ENCODE results near the gene DAZAP1. TPM values are rescaled to one million over a fixed set of nuclear protein-coding genes. Genes with fewer than 3 reads are reported as not detected.

DAZAP1 gene
- total RNA-seq, 1 experiment from 2014 or later: 229 TPM

DNA sequence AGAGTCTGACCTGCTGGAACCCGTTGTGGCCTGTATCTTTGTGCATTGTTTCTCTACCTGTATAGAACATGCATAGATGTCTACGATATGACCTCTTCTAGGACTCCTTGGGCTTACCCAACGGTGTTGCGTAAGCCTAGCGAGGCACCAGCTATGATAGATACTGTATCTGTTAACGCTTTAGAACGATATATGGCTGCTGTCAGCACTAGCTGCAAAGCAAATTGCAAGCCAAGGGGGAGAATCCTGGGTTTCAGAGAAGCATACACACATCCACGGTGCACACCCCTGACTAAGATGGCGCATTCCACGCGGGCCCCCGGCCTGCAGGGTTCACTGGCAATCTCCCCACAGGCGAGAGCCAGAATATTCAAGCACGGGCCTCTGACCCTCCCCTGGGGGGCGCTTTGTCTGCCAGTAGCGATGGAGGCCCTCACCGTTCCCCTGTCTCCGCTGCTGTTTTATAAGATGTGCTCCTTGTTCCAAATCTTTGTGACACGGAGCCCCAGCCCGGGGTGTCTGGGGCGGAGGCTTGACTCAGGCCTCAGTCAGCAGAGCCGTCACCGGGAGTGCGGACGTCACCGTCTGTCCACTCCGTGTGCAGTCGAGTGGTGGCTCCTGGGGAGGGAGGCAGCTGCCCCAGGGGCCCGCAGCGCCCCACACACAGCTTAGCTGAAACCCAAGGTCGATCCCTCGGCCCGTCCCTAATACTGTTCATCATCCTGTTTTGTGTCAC is 17.9 kb downstream of the DAZAP1 start:
- H3K9me3 ChIP-seq (ENCODE audit: low read depth, low read length, poor library complexity, severe bottlenecking): no peaks in the 10 kb centered on the region
- ChIA-PET POLR2A (ENCODE audit: low non-redundant PET) (no interaction called here), CTCF (no interaction called here)
- intact Hi-C loops (cut with micrococcal nuclease; ENCODE audit: unreplicated experiment): no loop called here
- H3K27me3 ChIP-seq (replicated peaks; ENCODE audit: insufficient read depth, low read depth, low read length, poor library complexity): no peaks in the 10 kb centered on the region
- no peak for TF ChIP-seq EZH2 (IDR thresholded peaks at IDR 0.05; ENCODE audit: borderline replicate concordance, low read depth, low read length, poor library complexity, severe bottlenecking)
- TF ChIP-seq, protein P1, sequence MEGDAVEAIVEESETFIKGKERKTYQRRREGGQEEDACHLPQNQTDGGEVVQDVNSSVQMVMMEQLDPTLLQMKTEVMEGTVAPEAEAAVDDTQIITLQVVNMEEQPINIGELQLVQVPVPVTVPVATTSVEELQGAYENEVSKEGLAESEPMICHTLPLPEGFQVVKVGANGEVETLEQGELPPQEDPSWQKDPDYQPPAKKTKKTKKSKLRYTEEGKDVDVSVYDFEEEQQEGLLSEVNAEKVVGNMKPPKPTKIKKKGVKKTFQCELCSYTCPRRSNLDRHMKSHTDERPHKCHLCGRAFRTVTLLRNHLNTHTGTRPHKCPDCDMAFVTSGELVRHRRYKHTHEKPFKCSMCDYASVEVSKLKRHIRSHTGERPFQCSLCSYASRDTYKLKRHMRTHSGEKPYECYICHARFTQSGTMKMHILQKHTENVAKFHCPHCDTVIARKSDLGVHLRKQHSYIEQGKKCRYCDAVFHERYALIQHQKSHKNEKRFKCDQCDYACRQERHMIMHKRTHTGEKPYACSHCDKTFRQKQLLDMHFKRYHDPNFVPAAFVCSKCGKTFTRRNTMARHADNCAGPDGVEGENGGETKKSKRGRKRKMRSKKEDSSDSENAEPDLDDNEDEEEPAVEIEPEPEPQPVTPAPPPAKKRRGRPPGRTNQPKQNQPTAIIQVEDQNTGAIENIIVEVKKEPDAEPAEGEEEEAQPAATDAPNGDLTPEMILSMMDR (conservative IDR thresholded peaks at IDR 0.05; ENCODE audit: low read depth, low read length): no peak
- no TSS peak for BruUV-seq (replicated peaks)
- no peak for DNase-seq (ENCODE audit: low spot score)
- no peak overlapping the region for H3K27ac ChIP-seq (ENCODE audit: low read depth, low read length, poor library complexity, severe bottlenecking)
- H3K4me3 ChIP-seq (ENCODE audit: low read depth, low read length, poor library complexity, severe bottlenecking): no peak overlapping the region
- H3K4me1 ChIP-seq (ENCODE audit: insufficient read depth, low read length, poor library complexity, severe bottlenecking): no peaks in the 10 kb centered on the region
- H3K36me3 ChIP-seq (ENCODE audit: insufficient read depth, low read length, poor library complexity, severe bottlenecking): peaks cover 98% of the 10 kb centered on the region

DNA sequence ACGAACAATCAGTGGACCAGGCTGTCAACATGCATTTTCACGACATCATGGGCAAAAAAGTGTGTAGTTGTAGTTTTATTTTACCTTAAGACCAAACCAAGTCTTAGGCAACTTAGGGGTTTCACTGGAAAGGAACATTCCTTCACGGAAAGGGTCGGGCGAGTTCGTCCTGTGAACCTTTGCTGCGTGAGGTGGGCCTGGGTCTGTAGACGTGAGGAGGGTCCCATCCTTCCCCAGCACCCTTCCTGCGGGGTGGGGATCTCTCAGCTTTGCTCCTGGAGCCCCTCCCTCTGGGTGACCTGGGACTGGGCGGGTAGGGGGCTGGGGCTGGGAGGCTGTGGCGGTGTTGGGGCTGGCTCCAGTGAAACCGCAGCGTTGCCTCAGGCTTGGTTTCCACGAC is 18.5 kb downstream of the DAZAP1 start:
- no peak for DNase-seq (ENCODE audit: low spot score)
- intact Hi-C loops (cut with micrococcal nuclease; ENCODE audit: unreplicated experiment): no loop called here
- Histone ChIP-seq H3K4me3 (ENCODE audit: low read depth, low read length, poor library complexity, severe bottlenecking) (no peak overlapping the region), H3K4me1 (ENCODE audit: insufficient read depth, low read length, poor library complexity, severe bottlenecking) (no peaks in the 10 kb centered on the region), H3K27me3 (replicated peaks; ENCODE audit: insufficient read depth, low read depth, low read length, poor library complexity) (no peaks in the 10 kb centered on the region), H3K9me3 (ENCODE audit: low read depth, low read length, poor library complexity, severe bottlenecking) (no peaks in the 10 kb centered on the region), H3K27ac (ENCODE audit: low read depth, low read length, poor library complexity, severe bottlenecking) (no peak overlapping the region), H3K36me3 (ENCODE audit: insufficient read depth, low read length, poor library complexity, severe bottlenecking) (peaks cover 94% of the 10 kb centered on the region)
- CTCF ChIA-PET: no interaction called here
- TF ChIP-seq, protein P1 (conservative IDR thresholded peaks at IDR 0.05; ENCODE audit: low read depth, low read length): no peak
- no peak for TF ChIP-seq EZH2 (IDR thresholded peaks at IDR 0.05; ENCODE audit: borderline replicate concordance, low read depth, low read length, poor library complexity, severe bottlenecking)
- POLR2A ChIA-PET (ENCODE audit: low non-redundant PET): no interaction called here
- BruUV-seq (replicated peaks): no TSS peak

DNA sequence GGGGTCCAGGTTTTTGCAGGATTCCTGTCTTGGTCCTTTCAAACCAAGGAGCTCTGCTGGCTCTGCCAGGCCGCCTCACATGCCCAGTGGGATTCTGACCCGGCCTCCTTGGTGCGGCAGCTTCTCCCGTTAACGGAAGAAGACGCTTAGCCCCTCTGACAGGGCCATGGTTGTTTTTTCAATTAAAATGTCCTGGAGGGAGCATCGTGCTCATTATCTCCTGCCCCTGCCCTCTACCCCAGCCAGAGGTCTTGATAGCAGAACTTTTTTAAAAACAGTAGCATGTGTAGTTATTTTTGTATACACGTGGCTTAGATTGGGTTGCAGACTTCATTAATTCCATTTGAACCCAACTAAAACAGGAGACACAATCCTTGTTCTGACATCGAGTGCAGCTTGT is 19.4 kb downstream of the DAZAP1 start:
- H3K27me3 ChIP-seq (replicated peaks; ENCODE audit: insufficient read depth, low read depth, low read length, poor library complexity): no peaks in the 10 kb centered on the region
- no peaks in the 10 kb centered on the region for H3K9me3 ChIP-seq (ENCODE audit: low read depth, low read length, poor library complexity, severe bottlenecking)
- no peak for TF ChIP-seq EZH2 (IDR thresholded peaks at IDR 0.05; ENCODE audit: borderline replicate concordance, low read depth, low read length, poor library complexity, severe bottlenecking)
- TF ChIP-seq, protein P1 (conservative IDR thresholded peaks at IDR 0.05; ENCODE audit: low read depth, low read length): no peak
- no peak overlapping the region for H3K27ac ChIP-seq (ENCODE audit: low read depth, low read length, poor library complexity, severe bottlenecking)
- peaks cover 90% of the 10 kb centered on the region for H3K36me3 ChIP-seq (ENCODE audit: insufficient read depth, low read length, poor library complexity, severe bottlenecking)
- DNase-seq (ENCODE audit: low spot score): no peak
- intact Hi-C loops (cut with micrococcal nuclease; ENCODE audit: unreplicated experiment): no loop called here
- BruUV-seq (replicated peaks): no TSS peak
- H3K4me1 ChIP-seq (ENCODE audit: insufficient read depth, low read length, poor library complexity, severe bottlenecking): no peaks in the 10 kb centered on the region
- ChIA-PET CTCF (no interaction called here), POLR2A (ENCODE audit: low non-redundant PET) (no interaction called here)
- no peak overlapping the region for H3K4me3 ChIP-seq (ENCODE audit: low read depth, low read length, poor library complexity, severe bottlenecking)
